Kidney (tissue), 14 donors: Measurements from ENCODE around the gene RAPGEF1. TPM values are rescaled to one million over a fixed set of nuclear protein-coding genes. Genes with fewer than 3 reads are reported as not detected.

ENCODE experiments used
- DNase-seq, 5 donors: peaks; one replicate each; pipeline ENCODE4 v3.0.0-alpha.2; 2013 to 2020
- FAIRE-seq: peaks from 2 replicates; lab custom pipeline; 2012; peaks lifted over from hg19 to GRCh38; lab: Jason Lieb, UNC
- H3K27ac ChIP-seq, 2 donors: one replicate each; pipeline ENCODE4 v1.7.0; 2013; ENCODE audit warnings: low read depth in 2 of 2, low read length in 2 of 2, inconsistent platforms in 1 of 2
- H3K27me3 ChIP-seq: one replicate; pipeline ENCODE4 v1.7.1; 2013; ENCODE audit warnings: low read length, inconsistent platforms; ENCODE audit not compliant: control insufficient read depth, insufficient read depth
- H3K36me3 ChIP-seq, 3 donors: one replicate each; pipeline versions ENCODE4 v1.7.0 to v1.7.1; 2013; ENCODE audit warnings: low read length in 3 of 3, control low read depth in 1 of 3, inconsistent platforms in 1 of 3; ENCODE audit not compliant: insufficient read depth in 3 of 3, control insufficient read depth in 2 of 3
- H3K4me1 ChIP-seq, 3 donors: one replicate each; pipeline versions ENCODE4 v1.7.0 to v1.7.1; 2013; ENCODE audit warnings: low read length in 3 of 3, inconsistent platforms in 1 of 3, low read depth in 1 of 3; ENCODE audit not compliant: control insufficient read depth in 2 of 3, insufficient read depth in 2 of 3
- H3K4me3 ChIP-seq, 3 donors: one replicate each; pipeline versions ENCODE4 v1.7.0 to v1.8.1; 2013; ENCODE audit warnings: low read length in 3 of 3, control low read depth in 1 of 3, inconsistent platforms in 1 of 3
- H3K9ac ChIP-seq, 3 donors: one replicate each; pipeline versions ENCODE4 v1.7.0 to v1.7.1; 2013; ENCODE audit warnings: low read length in 3 of 3, control low read depth in 1 of 3, inconsistent platforms in 1 of 3
- H3K9me3 ChIP-seq, 3 donors: one replicate each; pipeline versions ENCODE4 v1.7.0 to v1.7.1; 2013; ENCODE audit warnings: low read length in 3 of 3, control low read depth in 1 of 3, inconsistent platforms in 1 of 3; ENCODE audit not compliant: control insufficient read depth in 2 of 3, insufficient read depth in 1 of 3
- intact Hi-C: fragments of 100-400 bp; cut with DNase I; formaldehyde crosslinking; loops from one replicate; pipeline ENCODE4 v1.11.1; 2022
- polyA plus RNA-seq: library from polyadenylated mRNA; stranded (reverse); fragments of 350-450 nt; fragmentation: Illumina TruSeq; extraction: RNeasy Lipid Tissue Mini Kit (QIAGEN cat#74804); gene quantifications from one replicate; pipeline ENCODE4 v1.2.3, GENCODE V29; 2014; ENCODE audit warnings: low read depth, low replicate concordance; ENCODE audit not compliant: insufficient read depth
- total RNA-seq: library from RNA; stranded (reverse); fragmentation: NEBNext Ultra II Directional; extraction: Animal tissue kit (Norgen Biotek cat#: 25700); gene quantifications from one replicate; pipeline ENCODE4 v1.2.1, GENCODE V29; 2021
- TF ChIP-seq, protein P1 (sequence below): IDR thresholded peaks from 3 replicates; pipeline ENCODE4 v1.5.1; 2012; ENCODE audit warnings: mild to moderate bottlenecking, moderate library complexity, borderline replicate concordance; ENCODE audit not compliant: insufficient read depth; ENCODE audit errors: extremely low read depth
- donor health status: control.
- donor health status: control.
- donor health status: control.
- donor health status: control.
- donor health status: control.
- donor health status: DM: yes; HTN: yes; CAD: no.
- donor health status: Normal renal cell carcinoma (clear cell type).

RAPGEF1 gene
- total and polyA plus RNA-seq, 2 donors from 2014 or later = 15.5 to 79.7 TPM

GRCh38 chr9:131787838-131788237 lies 48.0 kb upstream of the RAPGEF1 start:
- H3K4me3 ChIP-seq = no peak overlapping the region
- intact Hi-C loops = no loop called here
- no peak for DNase-seq
- H3K36me3 ChIP-seq = no peaks in the 10 kb centered on the region
- TF ChIP-seq, protein P1, sequence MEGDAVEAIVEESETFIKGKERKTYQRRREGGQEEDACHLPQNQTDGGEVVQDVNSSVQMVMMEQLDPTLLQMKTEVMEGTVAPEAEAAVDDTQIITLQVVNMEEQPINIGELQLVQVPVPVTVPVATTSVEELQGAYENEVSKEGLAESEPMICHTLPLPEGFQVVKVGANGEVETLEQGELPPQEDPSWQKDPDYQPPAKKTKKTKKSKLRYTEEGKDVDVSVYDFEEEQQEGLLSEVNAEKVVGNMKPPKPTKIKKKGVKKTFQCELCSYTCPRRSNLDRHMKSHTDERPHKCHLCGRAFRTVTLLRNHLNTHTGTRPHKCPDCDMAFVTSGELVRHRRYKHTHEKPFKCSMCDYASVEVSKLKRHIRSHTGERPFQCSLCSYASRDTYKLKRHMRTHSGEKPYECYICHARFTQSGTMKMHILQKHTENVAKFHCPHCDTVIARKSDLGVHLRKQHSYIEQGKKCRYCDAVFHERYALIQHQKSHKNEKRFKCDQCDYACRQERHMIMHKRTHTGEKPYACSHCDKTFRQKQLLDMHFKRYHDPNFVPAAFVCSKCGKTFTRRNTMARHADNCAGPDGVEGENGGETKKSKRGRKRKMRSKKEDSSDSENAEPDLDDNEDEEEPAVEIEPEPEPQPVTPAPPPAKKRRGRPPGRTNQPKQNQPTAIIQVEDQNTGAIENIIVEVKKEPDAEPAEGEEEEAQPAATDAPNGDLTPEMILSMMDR = no peak
- H3K9ac ChIP-seq = no peak overlapping the region
- H3K27ac ChIP-seq = no peak overlapping the region
- no peak for FAIRE-seq
- peaks cover 0 to 4% (median 0%) of the 10 kb centered on the region in 3 donors for H3K9me3 ChIP-seq
- H3K4me1 ChIP-seq = no peaks in the 10 kb centered on the region
- no peaks in the 10 kb centered on the region for H3K27me3 ChIP-seq

- Histone ChIP-seq H3K36me3 (no peaks in the 10 kb centered on the region), H3K4me1 (no peaks in the 10 kb centered on the region), H3K4me3 (no peak overlapping the region), H3K27ac (no peak overlapping the region), H3K9me3 (peaks cover 0 to 4% (median 0%) of the 10 kb centered on the region in 3 donors), H3K27me3 (no peaks in the 10 kb centered on the region), H3K9ac (no peak overlapping the region)
- TF ChIP-seq, protein P1 = no peak
- intact Hi-C loops = no loop called here
- DNase-seq (no peak), FAIRE-seq (no peak)
These were observed 45.0 kb upstream of the RAPGEF1 start for GRCh38 chr9:131784748-131785501.

- FAIRE-seq (no peak), DNase-seq (no peak)
- Histone ChIP-seq H3K9me3 (peaks cover 0 to 4% (median 0%) of the 10 kb centered on the region in 3 donors), H3K4me1 (no peaks in the 10 kb centered on the region), H3K9ac (no peak overlapping the region), H3K4me3 (no peak overlapping the region), H3K36me3 (no peaks in the 10 kb centered on the region), H3K27ac (no peak overlapping the region), H3K27me3 (no peaks in the 10 kb centered on the region)
- intact Hi-C loops = no loop called here
- TF ChIP-seq, protein P1 = no peak
These were observed 41.2 kb upstream of the RAPGEF1 start for GRCh38 chr9:131781069-131781468.
